ENCODE results near the gene SEMA6C.
"Not testable (repeated sequence)": the region's sequence is repeated elsewhere in the genome, so short reads cannot be mapped to it uniquely, and the experiment has no call there.

The SEMA6C gene

GRCh38 chr1:151146412-151147131 is at the start of gene SEMA6C:
SEMA6C (minus strand) TSS chr1:151146631; CDS start chr1:151142621, 4,010 bp downstream.
- peak; percentile 43 for DNase-seq

GRCh38 chr1:151194894-151195594 is 48.6 kb upstream of the SEMA6C start:
- not testable (repeated sequence) for DNase-seq

GRCh38 chr1:151193856-151194255 is 47.4 kb upstream of the SEMA6C start:
- no peak for DNase-seq

GRCh38 chr1:151193304-151193703 is 46.9 kb upstream of the SEMA6C start:
- DNase-seq, result no peak

GRCh38 chr1:151192047-151192446 is 45.6 kb upstream of the SEMA6C start:
- no peak for DNase-seq

- peak; percentile 77 for DNase-seq
These were observed 43.4 kb upstream of the SEMA6C start, which contains the start of gene VPS72 for GRCh38 chr1:151189637-151190445. VPS72 (minus strand) TSS chr1:151190197; CDS start chr1:151190121, 76 bp downstream.

- DNase-seq, result not testable (repeated sequence)
These were observed 42.2 kb upstream of the SEMA6C start for GRCh38 chr1:151188667-151189066.

GRCh38 chr1:151187205-151187604 is 40.8 kb upstream of the SEMA6C start:
- no peak for DNase-seq

GRCh38 chr1:151184211-151184610 is 37.8 kb upstream of the SEMA6C start:
- no peak for DNase-seq

GRCh38 chr1:151176514-151177045 is 30.1 kb upstream of the SEMA6C start:
- no peak for DNase-seq

- no peak for DNase-seq
These were observed 29.4 kb upstream of the SEMA6C start, which contains the start of gene TMOD4 for GRCh38 chr1:151175863-151176262. TMOD4 (minus strand) TSS chr1:151175981; CDS start chr1:151174875, 1,106 bp downstream.

GRCh38 chr1:151175041-151175741 is 28.8 kb upstream of the SEMA6C start:
- DNase-seq, result no peak

GRCh38 chr1:151171190-151171589 is 24.8 kb upstream of the SEMA6C start:
- DNase-seq, result no peak

GRCh38 chr1:151167116-151167515 is 20.7 kb upstream of the SEMA6C start:
- DNase-seq, result no peak

- DNase-seq, result no peak
These were observed 20.1 kb upstream of the SEMA6C start for GRCh38 chr1:151166505-151166956.

GRCh38 chr1:151165738-151166504 is 19.5 kb upstream of the SEMA6C start, which contains the start of the genes LYSMD1 and SCNM1:
LYSMD1 (minus strand) TSS chr1:151165902; CDS start chr1:151165258, 644 bp downstream.
SCNM1 (plus strand) TSS chr1:151166144; CDS start chr1:151166153, 9 bp downstream.
- peak; percentile 96 for DNase-seq

GRCh38 chr1:151165281-151165737 is 18.9 kb upstream of the SEMA6C start:
- DNase-seq, result peak; percentile 16

GRCh38 chr1:151164732-151165280 is 18.4 kb upstream of the SEMA6C start:
- DNase-seq, result no peak

- no peak for DNase-seq
These were observed 12.9 kb upstream of the SEMA6C start for GRCh38 chr1:151159373-151159772.

GRCh38 chr1:151158751-151159251 is 12.4 kb upstream of the SEMA6C start:
- no peak for DNase-seq
